A549 (cell line): Measurements from ENCODE around the gene TREML2. TPM values are rescaled to one million over a fixed set of nuclear protein-coding genes. Genes with fewer than 3 reads are reported as not detected.

ENCODE experiments used
- ATAC-seq, 2 experiments: fragments of 200-7000 bp in 1 of 2; fragments of >200 bp in 1 of 2; cut with Nextera tagmentation in 1 of 2; cut with Tn5 transposase in 1 of 2; 3 replicates each; pipeline versions ENCODE4 v1.8.0 to v1.9.1; 2018 to 2020; ENCODE audit warnings: mild to moderate bottlenecking in 1 of 2, moderate library complexity in 1 of 2
- CTCF ChIA-PET: fragments of 300-600 bp; sonication (Branson Sonifier 250); formaldehyde crosslinking; extraction: SDS; loops from one replicate; lab custom pipeline; 2021; ENCODE audit warnings: antibody characterized with exemption, inconsistent platforms; lab: Yijun Ruan, JAX
- POLR2A ChIA-PET: fragments of 350-600 bp; formaldehyde crosslinking; extraction: SDS; loops from one replicate; lab custom pipeline; 2021; ENCODE audit warnings: antibody characterized with exemption, inconsistent platforms; lab: Yijun Ruan, JAX
- DNase-seq, 2 experiments: peaks; one replicate each; pipeline versions ENCODE4 v3.0.0 to v3.0.0-alpha.2; 2011 to 2016; ENCODE audit warnings: low read depth in 1 of 2, low spot score in 1 of 2
- FAIRE-seq: peaks from 2 replicates; lab custom pipeline; 2011; peaks lifted over from hg19 to GRCh38; lab: Jason Lieb, UNC
- H3K27ac ChIP-seq, 2 experiments: fragments of >200 bp; sonication (Bioruptor Twin); formaldehyde crosslinking; 3 replicates each; pipeline ENCODE4 v1.5.1; 2016 to 2017
- H3K4me1 ChIP-seq: fragments of >200 bp; sonication (Bioruptor Twin); formaldehyde crosslinking; 3 replicates; pipeline ENCODE4 v1.6.1; 2016
- H3K4me2 ChIP-seq: fragments of >200 bp; sonication (Bioruptor Twin); formaldehyde crosslinking; 3 replicates; pipeline ENCODE4 v1.6.1; 2016
- H3K4me3 ChIP-seq: fragments of >200 bp; sonication (Bioruptor Twin); formaldehyde crosslinking; 3 replicates; pipeline ENCODE4 v1.5.1; 2016
- H3K9me3 ChIP-seq: fragments of >200 bp; sonication (Bioruptor Twin); formaldehyde crosslinking; 3 replicates; pipeline ENCODE4 v1.6.1; 2016
- ATOH8 ChIP-seq: fragments of 250-450 bp; sonication (Bioruptor Pico); IDR thresholded peaks from 2 replicates; pipeline ENCODE4 v1.5.0; 2020; ENCODE audit warnings: low read depth, mild to moderate bottlenecking, moderate library complexity
- BCL3 ChIP-seq: fragments of >200 bp; sonication (Bioruptor Twin); formaldehyde crosslinking; IDR thresholded peaks from 3 replicates; pipeline ENCODE4 v1.6.1; 2016
- CBX2 ChIP-seq: fragments of 200-600 bp; sonication (generic); IDR thresholded peaks from 2 replicates; pipeline ENCODE4 v1.6.1; 2016; ENCODE audit warnings: low read depth, mild to moderate bottlenecking, borderline replicate concordance
- CBX8 ChIP-seq: fragments of 200-600 bp; sonication (generic); IDR thresholded peaks from 2 replicates; pipeline ENCODE4 v1.6.1; 2016
- CEBPB ChIP-seq, 2 experiments: fragments of >200 bp in 1 of 2; sonication (Bioruptor Twin) in 1 of 2; formaldehyde crosslinking in 1 of 2; IDR thresholded peaks; 2 replicates each; pipeline ENCODE4 v1.6.1; 2012 to 2016
- CTCF ChIP-seq: fragments of >200 bp; sonication (Bioruptor Twin); formaldehyde crosslinking; IDR thresholded peaks from 3 replicates; pipeline ENCODE4 v1.5.1; 2016
- EHMT2 ChIP-seq: fragments of 200-600 bp; sonication (generic); IDR thresholded peaks from 2 replicates; pipeline ENCODE4 v1.6.1; 2016; ENCODE audit warnings: antibody characterized with exemption, low read depth, mild to moderate bottlenecking, moderate library complexity
- FOSB ChIP-seq: fragments of 250-450 bp; sonication (Bioruptor Pico); IDR thresholded peaks from 2 replicates; pipeline ENCODE4 v1.5.0; 2020; ENCODE audit warnings: mild to moderate bottlenecking, moderate library complexity
- FOSL2 ChIP-seq, 2 experiments: fragments of 450-650 bp in 1 of 2; fragments of >200 bp in 1 of 2; sonication (Bioruptor Twin) in 1 of 2; formaldehyde crosslinking; IDR thresholded peaks; 2 replicates each; pipeline versions ENCODE4 v1.5.0 to v1.6.1; 2016 to 2020; ENCODE audit warnings: mild to moderate bottlenecking in 1 of 2, moderate library complexity in 1 of 2
- GATA3 ChIP-seq: IDR thresholded peaks from 2 replicates; pipeline ENCODE4 v1.6.1; 2012; ENCODE audit warnings: borderline replicate concordance
- HDAC2 ChIP-seq: fragments of 200-600 bp; sonication (generic); IDR thresholded peaks from 2 replicates; pipeline ENCODE4 v1.6.1; 2016
- HES2 ChIP-seq: fragments of >200 bp; sonication (Bioruptor Twin); formaldehyde crosslinking; IDR thresholded peaks from 2 replicates; pipeline ENCODE4 v1.6.1; 2016
- HEYL ChIP-seq: fragments of 250-450 bp; sonication (Bioruptor Pico); IDR thresholded peaks from 2 replicates; pipeline ENCODE4 v1.8.0; 2021; ENCODE audit warnings: mild to moderate bottlenecking, moderate library complexity
- HMGXB4 ChIP-seq: fragments of 250-450 bp; sonication (Bioruptor Pico); IDR thresholded peaks from 2 replicates; pipeline ENCODE4 v1.5.0; 2021; ENCODE audit warnings: mild to moderate bottlenecking, moderate library complexity, borderline replicate concordance
- HOXB5 ChIP-seq: fragments of 250-450 bp; sonication (Bioruptor Pico); IDR thresholded peaks from 2 replicates; pipeline ENCODE4 v1.5.0; 2020; ENCODE audit warnings: mild to moderate bottlenecking, moderate library complexity
- JUNB ChIP-seq: fragments of >200 bp; sonication (Bioruptor Twin); formaldehyde crosslinking; IDR thresholded peaks from 2 replicates; pipeline ENCODE4 v1.6.1; 2016
- KDM5A ChIP-seq: fragments of 200-600 bp; sonication (generic); IDR thresholded peaks from 2 replicates; pipeline ENCODE4 v1.6.1; 2016; ENCODE audit warnings: antibody characterized with exemption, mild to moderate bottlenecking
- MAFK ChIP-seq: fragments of 450-650 bp; IDR thresholded peaks from 2 replicates; pipeline ENCODE4 v1.6.1; 2014; ENCODE audit not compliant: partially characterized antibody
- MAX ChIP-seq: IDR thresholded peaks from 2 replicates; pipeline ENCODE4 v1.6.1; 2012
- MAZ ChIP-seq: fragments of 150-350 bp; IDR thresholded peaks from 2 replicates; pipeline ENCODE4 v1.6.1; 2014; ENCODE audit warnings: antibody characterized with exemption, low read depth, low read length, borderline replicate concordance
- MYC ChIP-seq: IDR thresholded peaks from 2 replicates; pipeline ENCODE4 v1.6.1; 2012; ENCODE audit warnings: mild to moderate bottlenecking, inconsistent platforms, low read length, improper control_type of control experiment, borderline replicate concordance
- NPAS2 ChIP-seq: fragments of 250-450 bp; sonication (Bioruptor Pico); IDR thresholded peaks from 2 replicates; pipeline ENCODE4 v1.8.0; 2022; ENCODE audit warnings: mild to moderate bottlenecking, moderate library complexity, borderline replicate concordance
- PBX3 ChIP-seq: IDR thresholded peaks from 2 replicates; pipeline ENCODE4 v1.6.1; 2012
- SREBF2 ChIP-seq: fragments of 450-650 bp; IDR thresholded peaks from 2 replicates; pipeline ENCODE4 v1.6.1; 2014; ENCODE audit warnings: mild to moderate bottlenecking, moderate library complexity
- USF2 ChIP-seq: fragments of 450-650 bp; IDR thresholded peaks from 2 replicates; pipeline ENCODE4 v1.6.1; 2014; ENCODE audit warnings: antibody characterized with exemption
- ZC3H11A ChIP-seq: fragments of 450-650 bp; IDR thresholded peaks from 2 replicates; pipeline ENCODE4 v1.6.1; 2014; ENCODE audit warnings: antibody characterized with exemption, mild to moderate bottlenecking
- ZNF302 ChIP-seq: fragments of 250-450 bp; sonication (Bioruptor Pico); IDR thresholded peaks from 2 replicates; pipeline ENCODE4 v1.9.0; 2021; ENCODE audit warnings: inconsistent platforms, mild to moderate bottlenecking, moderate library complexity
- WGBS: methylation state at CpG from one replicate; pipeline ENCODE4 v1.1.6; 2017; ENCODE audit errors: missing lambda C conversion rate; 5-methylcytosine and 5-hydroxymethylcytosine counted together
- polyA plus RNA-seq, 4 experiments: library from polyadenylated mRNA; depleted of rRNA in 3 of 4; stranded (reverse); fragments of >200 nt; fragmentation: RNase III in 1 of 4; extraction: RNeasy Plus Mini Kit Qiagen cat#74134 plus additional on column Dnase treatment in 1 of 4; gene quantifications; 2 replicates in 3 of 4; 3 replicates in 1 of 4; pipeline ENCODE4 v1.2.3, GENCODE V29; 2011 to 2017

TREML2 gene
- polyA plus RNA-seq, 2 of the 4 experiments (the other 2 are of a cell fraction) = not detected

GRCh38 chr6:41204156-41204555 lies 3.2 kb upstream of the TREML2 start:
- Histone ChIP-seq H3K4me3 (no peak overlapping the region), H3K4me2 (no peak overlapping the region), H3K27ac (no peak overlapping the region), H3K9me3 (no peaks in the 10 kb centered on the region), H3K4me1 (no peaks in the 10 kb centered on the region)
- WGBS = 0% methylated on average over 1 of the region's 1 CpG
- DNase-seq = no peak
- CTCF ChIA-PET = no interaction called here
- POLR2A ChIA-PET = no interaction called here
- no peak for TF ChIP-seq JUNB
- TF ChIP-seq KDM5A = no peak
- no peak for TF ChIP-seq ZC3H11A
- no peak for TF ChIP-seq NPAS2 (CRISPR knock-in tag)
- TF ChIP-seq HOXB5 = no peak
- TF ChIP-seq HES2 = no peak
- TF ChIP-seq MAFK = no peak
- TF ChIP-seq MYC = no peak
- no peak for TF ChIP-seq CTCF
- no peak for TF ChIP-seq MAX
- no peak for TF ChIP-seq ATOH8 (CRISPR knock-in tag)
- no peak for TF ChIP-seq HDAC2
- TF ChIP-seq GATA3 = no peak
- no peak for TF ChIP-seq BCL3
- no peak for TF ChIP-seq ZNF302 (CRISPR knock-in tag)
- TF ChIP-seq HEYL = no peak
- no peak for TF ChIP-seq USF2
- TF ChIP-seq PBX3 = no peak
- no peak for FAIRE-seq
- no peak for ATAC-seq

- ATAC-seq (no peak), FAIRE-seq (no peak), DNase-seq (no peak)
- WGBS = 44% methylated on average over 8 of the region's 8 CpGs
- Histone ChIP-seq H3K4me3 (no peak overlapping the region), H3K27ac (no peak overlapping the region), H3K9me3 (no peaks in the 10 kb centered on the region), H3K4me1 (no peaks in the 10 kb centered on the region), H3K4me2 (no peak overlapping the region)
- TF ChIP-seq MAZ = no peak
- no peak for TF ChIP-seq SREBF2
- TF ChIP-seq MYC = no peak
- TF ChIP-seq HMGXB4 = no peak
- no peak for TF ChIP-seq CBX2
- no peak for TF ChIP-seq FOSL2 (IDR thresholded peaks at IDR 0.05)
- no peak for TF ChIP-seq FOSL2 (CRISPR knock-in tag; IDR thresholded peaks at IDR 0.05)
- TF ChIP-seq JUNB = no peak
- TF ChIP-seq CBX8 = no peak
- no peak for TF ChIP-seq EHMT2
- no peak for TF ChIP-seq FOSB (CRISPR knock-in tag)
- TF ChIP-seq CEBPB (IDR thresholded peaks at IDR 0.05) = no peak
- ChIA-PET CTCF (interaction anchor here (0.7 kb wide), 1 partner anchor 20 kb away, joined by 3 read pairs; no protein-coding TSS in a partner anchor), POLR2A (no interaction called here)
Measured at GRCh38 chr6:41201764-41202173, 820 bp upstream of the TREML2 start.
